Heart right ventricle (tissue), 16 donors: Measurements from ENCODE around the gene OR51G2. TPM values are rescaled to one million over a fixed set of nuclear protein-coding genes. Genes with fewer than 3 reads are reported as not detected.

ENCODE experiments used
- ATAC-seq, 8 donors: fragments of 200-7000 bp; cut with Tn5 transposase; one replicate each; pipeline ENCODE4 v1.9.1; 2020; ENCODE audit warnings: mild to moderate bottlenecking in 8 of 8, moderate library complexity in 8 of 8, moderate number of reproducible peaks in 1 of 8
- DNase-seq, 2 donors: peaks; one replicate each; pipeline ENCODE4 v3.0.0-alpha.2; 2020
- H3K27ac ChIP-seq, 10 donors: fragments of 200-600 bp; sonication (generic) in 2 of 10; one replicate each; pipeline versions ENCODE4 v1.5.0 to v1.8.0; 2020 to 2022; ENCODE audit warnings: mild to moderate bottlenecking in 3 of 10
- H3K27me3 ChIP-seq, 7 donors: fragments of 200-600 bp; one replicate each; pipeline ENCODE4 v1.8.0; 2021 to 2022; ENCODE audit warnings: mild to moderate bottlenecking in 2 of 7
- H3K36me3 ChIP-seq, 9 donors: fragments of 200-600 bp; sonication (generic) in 1 of 9; one replicate each; pipeline versions ENCODE4 v1.5.0 to v1.8.0; 2020 to 2022; ENCODE audit warnings: mild to moderate bottlenecking in 2 of 9
- H3K4me1 ChIP-seq, 9 donors: fragments of 200-600 bp; sonication (generic) in 1 of 9; one replicate each; pipeline versions ENCODE4 v1.5.0 to v1.8.0; 2020 to 2022; ENCODE audit warnings: mild to moderate bottlenecking in 4 of 9
- H3K4me3 ChIP-seq, 10 donors: fragments of 200-600 bp; sonication (generic) in 2 of 10; one replicate each; pipeline versions ENCODE4 v1.5.0 to v1.8.0; 2020 to 2022; ENCODE audit warnings: mild to moderate bottlenecking in 7 of 10, moderate library complexity in 2 of 10
- H3K9me3 ChIP-seq, 11 donors: fragments of 200-600 bp in 10 of 11; sonication (generic) in 2 of 11; one replicate each; pipeline versions ENCODE4 v1.5.0 to v1.8.0; 2013 to 2022; ENCODE audit warnings: mild to moderate bottlenecking in 2 of 11, control low read depth in 1 of 11, moderate library complexity in 1 of 11
- WGBS, 2 donors: extraction: QIAGEN DNeasy Blood & Tissue Kit; methylation state at CpG; one replicate each; pipeline ENCODE4 v1.1.7; 2013; ENCODE audit warnings: inconsistent platforms in 1 of 2; 5-methylcytosine and 5-hydroxymethylcytosine counted together
- intact Hi-C, 10 donors: fragments of 100-400 bp; cut with DNase I; formaldehyde crosslinking; loops; one replicate each; pipeline versions ENCODE4 v1.11.1 to v1.14.2; 2022
- polyA plus RNA-seq, 2 donors: library from polyadenylated mRNA; stranded (reverse); fragments of 200-250 nt; gene quantifications; one replicate each; pipeline ENCODE4 v1.2.3, GENCODE V29; 2013
- total RNA-seq, 10 donors: library from RNA; stranded (reverse); fragmentation: NEBNext Ultra II Directional in 3 of 10; extraction: Animal tissue kit (Norgen Biotek cat#: 25700) in 3 of 10; gene quantifications; one replicate each; pipeline versions ENCODE4 v1.2.1 to v1.2.4, GENCODE V29; 2021 to 2023
- TF ChIP-seq, protein P1 (sequence below), 9 donors: fragments of 200-600 bp; sonication (generic) in 2 of 9; IDR thresholded peaks; one replicate each; pipeline versions ENCODE4 v1.5.0 to v1.8.0; 2021 to 2022; ENCODE audit warnings: antibody characterized with exemption in 9 of 9, mild to moderate bottlenecking in 5 of 9, moderate library complexity in 1 of 9
- donor health status: Arrhythmogenic right ventricular cardiomyopathy.
- donor health status: ischemic (EF 13 %, LVEDD 7.1; RV severe dilation, severe dysfunction).
- donor health status: healthy with polysubstance abuse.
- donor health status: DM: no; HTN: yes; CAD: no.
- donor health status: DM: no; HTN: no; CAD: no.
- donor health status: ischemic (EF 25% LVEDD 6.9; RV normal size, moderate dysfunction).
- donor health status: ischemic (EF 25% LVEDD 5.7; RV mildly dilated, moderate dysfunction).
- donor health status: healthy.
- donor health status: DM: yes; HTN: yes; CAD: no.
- donor health status: Ischemic cardiomyopathy.
- donor health status: ischemic (EF 35%, LVEDD 5.7; RV mildly dilated, moderate dysfunction).
- donor health status: nonischemic (EF 11% LVEDD 7.7; RV severe dilation, severe dysfunction).
- donor health status: DM: yes; HTN: yes; CAD: no.
- donor health status: PGD.
- donor health status: ischemic (EF 29% LVEDD 5.4; RV normal size, mild dysfunction).
- donor health status: nonischemic (EF 23%, LVEDD 6.1; RV moderate dilation, normal function).

The OR51G2 gene
- total and polyA plus RNA-seq, 12 donors = not detected

DNA sequence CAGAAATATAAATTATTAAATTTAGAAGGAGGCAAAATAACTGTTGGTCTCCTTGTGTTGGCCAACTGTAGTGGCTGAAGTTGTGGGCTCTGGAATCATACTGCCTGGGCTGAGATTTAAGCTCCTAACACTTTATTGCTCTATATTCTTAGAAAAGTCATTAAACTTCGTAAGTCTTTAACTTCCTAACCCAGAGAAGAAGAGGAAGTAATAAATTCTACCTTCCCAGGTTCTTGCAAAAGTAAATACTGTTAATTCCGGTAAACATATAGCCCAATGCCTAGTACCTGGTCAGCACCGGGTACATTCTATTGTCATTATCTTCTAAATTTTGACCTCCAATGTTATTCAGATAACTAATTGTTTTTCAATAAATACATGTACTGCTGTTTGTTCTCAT, 33.0 kb downstream of the OR51G2 start:
- H3K4me1 ChIP-seq = no peaks in the 10 kb centered on the region
- no peak overlapping the region for H3K4me3 ChIP-seq
- H3K27ac ChIP-seq = no peak overlapping the region
- no peak for ATAC-seq
- intact Hi-C loops = no loop called here
- no peaks in the 10 kb centered on the region for H3K9me3 ChIP-seq
- H3K27me3 ChIP-seq = no peaks in the 10 kb centered on the region
- H3K36me3 ChIP-seq = no peaks in the 10 kb centered on the region
- TF ChIP-seq, protein P1, sequence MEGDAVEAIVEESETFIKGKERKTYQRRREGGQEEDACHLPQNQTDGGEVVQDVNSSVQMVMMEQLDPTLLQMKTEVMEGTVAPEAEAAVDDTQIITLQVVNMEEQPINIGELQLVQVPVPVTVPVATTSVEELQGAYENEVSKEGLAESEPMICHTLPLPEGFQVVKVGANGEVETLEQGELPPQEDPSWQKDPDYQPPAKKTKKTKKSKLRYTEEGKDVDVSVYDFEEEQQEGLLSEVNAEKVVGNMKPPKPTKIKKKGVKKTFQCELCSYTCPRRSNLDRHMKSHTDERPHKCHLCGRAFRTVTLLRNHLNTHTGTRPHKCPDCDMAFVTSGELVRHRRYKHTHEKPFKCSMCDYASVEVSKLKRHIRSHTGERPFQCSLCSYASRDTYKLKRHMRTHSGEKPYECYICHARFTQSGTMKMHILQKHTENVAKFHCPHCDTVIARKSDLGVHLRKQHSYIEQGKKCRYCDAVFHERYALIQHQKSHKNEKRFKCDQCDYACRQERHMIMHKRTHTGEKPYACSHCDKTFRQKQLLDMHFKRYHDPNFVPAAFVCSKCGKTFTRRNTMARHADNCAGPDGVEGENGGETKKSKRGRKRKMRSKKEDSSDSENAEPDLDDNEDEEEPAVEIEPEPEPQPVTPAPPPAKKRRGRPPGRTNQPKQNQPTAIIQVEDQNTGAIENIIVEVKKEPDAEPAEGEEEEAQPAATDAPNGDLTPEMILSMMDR (IDR thresholded peaks at IDR 0.05) = no peak
- DNase-seq = no peak
- WGBS, 2 donors = 78 to 87% methylated on average over 3 of the region's 3 CpGs

DNA sequence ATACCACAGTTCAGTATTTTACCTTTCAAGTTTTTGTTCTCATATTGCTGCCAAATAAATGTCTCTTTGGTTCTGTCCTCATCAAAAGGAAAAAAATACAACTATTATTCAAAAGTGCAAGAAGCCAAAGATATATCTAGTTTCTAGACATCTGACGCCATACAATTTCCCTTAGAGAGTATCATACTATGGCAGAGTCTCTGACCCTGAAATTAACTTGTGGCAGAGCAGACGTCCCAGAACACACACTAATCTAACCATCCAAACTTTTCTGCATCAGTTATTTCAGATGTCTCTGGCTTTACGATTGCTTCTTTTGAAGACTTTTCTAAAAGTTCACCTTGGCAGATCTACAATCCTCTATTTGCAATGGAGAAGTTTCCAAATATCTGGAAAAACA, 34.8 kb downstream of the OR51G2 start:
- DNase-seq = no peak
- Histone ChIP-seq H3K4me3 (no peak overlapping the region), H3K4me1 (no peaks in the 10 kb centered on the region), H3K9me3 (no peaks in the 10 kb centered on the region), H3K36me3 (no peaks in the 10 kb centered on the region), H3K27me3 (no peaks in the 10 kb centered on the region), H3K27ac (no peak overlapping the region)
- TF ChIP-seq, protein P1 (IDR thresholded peaks at IDR 0.05) = no peak
- intact Hi-C loops = no loop called here
- no peak for ATAC-seq
- WGBS, 2 donors = 65 to 77% methylated on average over 3 of the region's 3 CpGs

DNA sequence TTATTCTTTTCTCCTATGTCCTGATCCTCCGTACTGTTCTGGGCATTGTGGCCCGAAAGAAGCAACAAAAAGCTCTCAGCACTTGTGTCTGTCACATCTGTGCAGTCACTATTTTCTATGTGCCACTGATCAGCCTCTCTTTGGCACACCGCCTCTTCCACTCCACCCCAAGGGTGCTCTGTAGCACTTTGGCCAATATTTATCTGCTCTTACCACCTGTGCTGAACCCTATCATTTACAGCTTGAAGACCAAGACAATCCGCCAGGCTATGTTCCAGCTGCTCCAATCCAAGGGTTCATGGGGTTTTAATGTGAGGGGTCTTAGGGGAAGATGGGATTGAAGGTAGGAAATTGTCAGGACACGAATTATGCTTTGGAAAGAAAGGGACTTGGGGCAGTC, 36.6 kb downstream of the OR51G2 start:
- DNase-seq (no peak), ATAC-seq (no peak)
- Histone ChIP-seq H3K4me3 (no peak overlapping the region), H3K36me3 (no peaks in the 10 kb centered on the region), H3K27me3 (no peaks in the 10 kb centered on the region), H3K9me3 (no peaks in the 10 kb centered on the region), H3K27ac (no peak overlapping the region), H3K4me1 (no peaks in the 10 kb centered on the region)
- TF ChIP-seq, protein P1 (IDR thresholded peaks at IDR 0.05) = no peak
- 83 to 87% methylated on average over 5 of the region's 5 CpGs for WGBS, 2 donors
- intact Hi-C loops = no loop called here

DNA sequence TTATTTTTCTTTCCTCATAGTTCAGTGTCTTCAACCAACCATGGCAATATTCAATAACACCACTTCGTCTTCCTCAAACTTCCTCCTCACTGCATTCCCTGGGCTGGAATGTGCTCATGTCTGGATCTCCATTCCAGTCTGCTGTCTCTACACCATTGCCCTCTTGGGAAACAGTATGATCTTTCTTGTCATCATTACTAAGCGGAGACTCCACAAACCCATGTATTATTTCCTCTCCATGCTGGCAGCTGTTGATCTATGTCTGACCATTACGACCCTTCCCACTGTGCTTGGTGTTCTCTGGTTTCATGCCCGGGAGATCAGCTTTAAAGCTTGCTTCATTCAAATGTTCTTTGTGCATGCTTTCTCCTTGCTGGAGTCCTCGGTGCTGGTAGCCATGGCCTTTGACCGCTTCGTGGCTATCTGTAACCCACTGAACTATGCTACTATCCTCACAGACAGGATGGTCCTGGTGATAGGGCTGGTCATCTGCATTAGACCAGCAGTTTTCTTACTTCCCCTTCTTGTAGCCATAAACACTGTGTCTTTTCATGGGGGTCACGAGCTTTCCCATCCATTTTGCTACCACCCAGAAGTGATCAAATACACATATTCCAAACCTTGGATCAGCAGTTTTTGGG, 37.2 kb downstream of the OR51G2 start, which contains the start of gene OR51T1:
OR51T1 (plus strand) TSS at position 41 of the 641 bp plus-strand sequence; CDS start at position 41, 0 bp downstream.
- Histone ChIP-seq H3K36me3 (no peaks in the 10 kb centered on the region), H3K4me3 (no peak within 1 kb of the TSS), H3K9me3 (no peaks in the 10 kb centered on the region), H3K27ac (no peak within 1 kb of the TSS), H3K4me1 (no peaks in the 10 kb centered on the region), H3K27me3 (no peaks in the 10 kb centered on the region)
- no peak for ATAC-seq
- DNase-seq = no peak
- 62 to 70% methylated on average over 8 of the region's 8 CpGs for WGBS, 2 donors
- TF ChIP-seq, protein P1 (IDR thresholded peaks at IDR 0.05) = no peak
- intact Hi-C loops = no loop called here
